NCI-H1105 treated with DMSO at 0.1 percent for 48 hours (cell line): ENCODE data around the gene NUP205.

Experiments
- DNase-seq: peaks from one replicate; lab custom pipeline; 2025; lab: John Stamatoyannopoulos, UW

The NUP205 gene

GRCh38 chr7:135539629-135540028 lies 18.1 kb upstream of the NUP205 start:
- no peak for DNase-seq

DNA sequence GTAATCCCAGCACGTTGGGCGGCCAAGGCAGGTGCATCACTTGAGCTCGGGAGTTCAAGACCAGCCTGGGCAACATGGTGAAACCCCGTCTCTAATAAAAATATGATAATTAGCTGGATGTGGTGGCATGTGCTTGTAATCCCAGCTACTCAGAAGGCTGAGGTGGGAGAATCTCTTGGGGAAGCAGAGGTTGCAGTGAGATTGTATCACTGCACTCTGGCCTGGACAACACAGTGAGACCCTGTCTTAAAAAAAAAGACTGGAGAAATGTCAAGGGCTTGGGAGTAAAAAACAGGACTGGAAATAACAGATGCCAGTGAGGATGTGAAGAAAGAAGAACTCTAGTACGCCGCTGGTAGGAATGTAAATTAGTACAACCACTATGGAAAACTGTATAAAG lies 16.7 kb upstream of the NUP205 start:
- no peak for DNase-seq

DNA sequence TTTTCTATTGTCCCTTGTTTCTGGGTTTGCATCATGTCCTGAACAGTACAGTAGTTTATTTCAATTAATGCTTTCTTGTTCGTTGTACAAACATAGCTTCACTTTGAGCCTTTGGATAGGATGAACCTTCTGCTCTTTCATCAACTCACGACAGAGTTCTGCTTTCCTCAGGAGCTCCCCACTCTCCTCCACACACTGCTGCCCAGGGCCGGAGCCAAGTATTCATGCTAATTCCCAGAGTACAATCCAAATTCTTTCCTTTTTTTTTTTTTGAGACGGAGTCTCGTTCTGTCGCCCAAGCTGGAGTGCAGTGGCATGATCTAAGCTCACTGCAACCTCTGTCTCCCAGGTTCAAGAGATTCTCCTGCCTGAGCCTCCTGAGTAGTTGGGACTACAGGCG lies 7.5 kb upstream of the NUP205 start:
- DNase-seq = no peak

- DNase-seq = no peak
Observed at GRCh38 chr7:135552148-135552547, 5.6 kb upstream of the NUP205 start.

- no peak for DNase-seq
Observed at GRCh38 chr7:135553346-135553745, 4.4 kb upstream of the NUP205 start.

GRCh38 chr7:135558337-135558767 lies 635 bp downstream of the NUP205 start:
- DNase-seq = peak; percentile 80

GRCh38 chr7:135558881-135559280 lies 1.2 kb downstream of the NUP205 start:
- DNase-seq = no peak

GRCh38 chr7:135560631-135561030 lies 2.9 kb downstream of the NUP205 start:
- DNase-seq = no peak

DNA sequence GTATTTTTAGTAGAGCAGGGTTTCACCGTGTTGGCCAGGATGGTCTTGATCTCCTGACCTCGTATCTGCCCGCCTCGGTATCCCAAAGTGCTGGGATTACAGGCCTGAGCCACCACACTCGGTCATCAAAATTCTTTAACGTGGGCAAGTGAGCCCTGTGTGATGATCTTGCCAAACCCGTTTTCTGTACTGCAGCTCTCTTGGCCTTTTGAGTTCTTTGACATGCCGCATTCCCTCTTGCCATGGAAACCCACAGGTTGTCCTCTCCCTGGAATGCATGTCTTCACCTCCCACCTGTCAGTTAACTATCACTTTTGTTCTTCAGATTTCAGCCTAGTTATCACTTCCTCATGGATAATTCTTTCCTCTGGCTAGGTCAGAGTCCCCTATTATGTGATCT lies 5.0 kb downstream of the NUP205 start:
- DNase-seq = no peak

DNA sequence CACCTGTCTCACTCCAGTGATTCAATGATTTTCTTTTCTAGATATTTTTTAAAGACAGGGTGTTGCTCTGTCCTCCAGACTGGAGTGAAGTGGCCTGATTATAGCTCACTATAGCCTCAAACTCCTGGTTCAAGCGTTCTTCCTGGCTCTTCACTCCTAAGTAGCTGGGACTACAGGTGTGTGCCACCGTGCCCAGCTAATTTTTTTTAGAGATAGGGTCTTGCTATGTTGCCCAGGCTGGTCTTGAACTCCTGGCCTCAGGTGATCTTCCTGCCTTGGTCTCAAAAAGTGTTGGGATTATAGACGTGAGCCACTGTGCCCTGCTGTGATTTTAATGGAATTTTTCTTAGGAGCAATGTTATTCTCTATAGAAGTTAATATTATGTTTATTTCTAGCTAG lies 14.1 kb downstream of the NUP205 start:
- no peak for DNase-seq

DNA sequence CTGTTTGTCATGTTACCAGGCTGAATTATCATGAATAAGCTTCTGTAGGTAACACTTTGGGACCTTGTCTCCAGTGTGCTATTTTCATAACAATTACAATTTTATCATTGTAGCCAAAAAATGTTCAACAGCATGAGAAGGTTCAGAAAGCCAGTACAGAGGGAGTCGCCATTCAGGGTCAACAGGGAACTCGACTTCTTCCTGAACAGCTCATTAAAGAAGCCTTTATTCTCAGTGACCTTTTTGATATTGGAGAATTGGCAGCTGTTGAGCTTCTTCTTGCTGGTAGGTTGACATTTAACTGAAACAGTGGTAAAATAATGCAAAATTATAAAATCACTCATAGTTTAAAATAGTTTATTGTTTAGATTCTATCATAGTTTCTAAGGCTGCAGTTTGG lies 15.8 kb downstream of the NUP205 start:
- DNase-seq = no peak

DNA sequence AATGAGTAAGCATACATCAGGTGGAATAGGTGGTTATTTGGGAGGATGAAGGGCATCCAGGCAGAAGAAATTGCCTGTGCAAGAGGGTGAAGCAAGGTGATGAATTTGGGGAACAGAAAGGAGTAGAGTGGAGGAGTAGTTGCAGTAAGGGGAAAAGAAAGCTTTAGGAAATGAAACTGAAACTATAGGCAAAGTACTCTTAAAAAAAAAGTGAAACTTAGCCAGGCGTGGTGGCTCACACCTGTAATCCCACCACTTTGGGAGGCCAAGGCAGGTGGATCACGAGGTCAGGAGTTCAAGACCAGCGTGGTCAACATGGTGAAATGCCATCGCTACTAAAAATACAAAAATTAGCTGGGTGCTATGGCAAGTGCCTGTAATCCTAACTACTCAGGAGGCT lies 17.6 kb downstream of the NUP205 start:
- DNase-seq = no peak

GRCh38 chr7:135578569-135578968 lies 20.9 kb downstream of the NUP205 start:
- DNase-seq = no peak

DNA sequence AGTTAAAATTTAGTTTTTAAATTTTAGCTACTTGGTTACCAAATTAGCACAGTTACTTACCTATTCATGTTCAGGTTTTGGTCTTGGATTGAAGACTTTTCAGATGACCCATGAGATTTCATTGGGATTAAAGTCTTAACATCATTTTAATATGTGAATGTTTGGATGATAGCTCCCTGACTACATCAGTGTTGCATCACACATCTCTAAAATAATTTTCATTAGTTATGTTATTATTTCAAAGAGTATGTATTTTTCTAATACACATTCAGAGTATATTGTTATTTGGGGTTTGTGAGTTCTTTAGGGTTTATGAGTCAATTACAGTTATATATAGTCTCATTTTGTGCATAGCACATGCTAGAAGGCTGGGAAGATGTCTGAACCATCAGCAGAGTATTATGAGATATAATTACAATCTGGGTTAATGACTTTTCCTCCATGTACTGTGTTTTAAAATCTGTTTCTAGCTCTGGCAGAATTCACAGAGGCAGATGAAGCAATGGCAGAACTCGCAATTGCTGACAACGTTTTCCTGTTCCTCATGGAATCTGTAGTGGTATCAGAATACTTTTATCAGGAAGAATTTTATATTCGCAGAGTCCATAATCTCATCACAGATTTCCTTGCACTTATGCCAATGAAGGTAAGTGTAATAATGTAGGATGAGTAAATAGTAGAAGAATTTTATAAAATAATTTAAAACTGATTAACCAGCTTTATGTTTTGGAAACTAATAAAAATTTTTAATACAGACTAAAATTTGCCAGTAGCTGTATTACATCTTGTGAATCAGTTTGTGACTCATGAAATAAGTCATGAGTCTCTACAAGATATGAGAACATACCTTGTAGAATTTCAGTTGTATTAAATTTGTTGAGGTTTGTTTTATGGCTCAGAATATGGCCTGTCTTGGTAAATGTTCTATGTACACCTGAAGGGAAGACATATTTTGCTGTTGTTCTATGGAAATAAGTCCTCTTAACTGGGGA lies 26.9 kb downstream of the NUP205 start:
- no peak for DNase-seq

DNA sequence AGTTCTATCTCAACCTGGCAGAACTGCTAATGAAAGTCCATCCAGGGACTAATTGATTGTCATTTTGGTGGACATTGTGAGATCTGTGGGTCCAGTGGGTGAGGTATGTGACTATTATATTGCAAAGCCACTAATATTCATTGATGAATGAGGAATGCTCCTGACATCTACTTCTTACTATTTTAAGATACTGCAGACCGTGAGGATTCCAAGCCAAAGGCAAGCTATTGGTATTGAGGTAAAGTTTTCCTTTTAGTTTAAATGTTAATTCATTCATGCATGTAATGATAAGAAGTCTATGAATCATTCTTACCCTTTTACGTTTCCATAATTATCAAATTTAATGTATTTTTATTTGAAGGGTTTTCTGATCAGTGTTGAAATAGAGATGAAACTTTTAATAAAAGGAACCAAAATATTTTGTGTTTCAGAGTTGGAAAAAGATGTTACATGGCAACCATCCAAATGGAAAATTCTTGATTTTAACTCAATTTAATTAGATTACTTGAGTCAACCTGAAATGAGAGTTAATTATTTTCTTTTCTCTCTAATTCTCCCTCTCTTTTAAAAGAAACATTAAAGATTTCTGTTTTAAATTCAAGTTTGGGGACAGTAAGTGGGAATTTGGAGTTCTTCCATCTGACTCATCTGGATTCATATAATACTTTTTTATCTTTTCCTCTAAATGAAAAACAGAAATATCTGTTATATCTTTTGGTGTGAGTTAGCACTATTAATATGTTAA lies 39.6 kb downstream of the NUP205 start:
- no peak for DNase-seq

- no peak for DNase-seq
Observed at GRCh38 chr7:135597926-135598305, 40.2 kb downstream of the NUP205 start.

GRCh38 chr7:135599471-135599870 lies 41.8 kb downstream of the NUP205 start:
- no peak for DNase-seq

GRCh38 chr7:135600226-135600625 lies 42.5 kb downstream of the NUP205 start:
- no peak for DNase-seq

- no peak for DNase-seq
Observed at GRCh38 chr7:135601182-135601581, 43.5 kb downstream of the NUP205 start.

DNA sequence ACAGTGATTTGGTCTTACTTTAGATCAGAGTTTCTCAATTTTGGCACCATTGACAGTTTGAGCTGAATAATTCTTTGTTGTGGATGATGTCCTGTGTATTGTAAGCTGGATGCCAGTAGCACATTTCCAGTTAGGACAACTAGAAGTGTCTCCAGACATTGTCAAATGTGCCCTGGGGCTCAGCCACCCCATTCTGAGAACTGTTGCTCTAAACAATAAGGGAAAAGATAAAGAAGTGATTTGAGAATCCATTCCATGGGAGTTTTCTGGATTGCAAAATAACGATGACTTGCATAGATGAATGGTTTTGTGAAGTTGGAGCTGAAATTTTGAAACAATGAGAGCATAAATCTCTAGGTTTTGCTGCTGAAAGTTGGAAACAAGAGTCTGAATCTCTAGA lies 44.6 kb downstream of the NUP205 start:
- DNase-seq = no peak

DNA sequence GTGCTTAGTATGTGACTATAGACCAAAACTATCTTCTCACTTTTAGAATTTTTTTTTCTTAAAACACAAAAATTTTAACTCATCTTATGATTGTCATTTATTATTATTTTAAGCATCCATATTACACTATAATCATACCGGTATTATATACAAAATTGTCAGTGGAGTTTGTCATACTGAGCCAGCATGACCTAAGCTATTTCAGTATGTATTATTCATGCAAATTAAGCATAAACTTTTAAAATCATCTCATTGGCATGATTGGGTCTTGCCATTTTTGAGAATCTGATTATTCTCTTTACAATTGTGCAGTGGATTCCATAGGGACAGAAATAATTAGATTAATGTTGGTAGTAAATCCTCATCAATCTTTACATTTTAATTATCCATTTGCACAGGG lies 58.4 kb downstream of the NUP205 start:
- DNase-seq = no peak

DNA sequence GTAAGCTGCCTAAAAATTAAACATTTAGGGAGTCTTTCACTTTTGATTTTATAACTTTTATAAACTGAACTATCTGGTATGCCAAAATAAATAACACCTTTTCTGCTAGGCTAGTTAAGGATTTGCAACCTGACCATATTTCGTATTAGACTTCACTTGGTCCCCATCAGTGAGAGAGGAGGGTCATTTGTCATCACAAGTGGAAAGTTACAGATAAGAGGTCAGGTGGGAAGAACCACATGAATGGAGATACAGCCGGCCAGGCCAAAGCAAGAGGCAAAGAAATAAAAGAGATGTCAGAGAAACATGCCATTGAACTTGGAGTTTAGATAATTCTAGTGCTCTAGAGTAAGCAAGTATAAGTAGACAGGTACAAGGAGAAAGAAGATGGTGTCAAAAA lies 60.1 kb downstream of the NUP205 start:
- DNase-seq = no peak

GRCh38 chr7:135618510-135618909 lies 60.8 kb downstream of the NUP205 start:
- no peak for DNase-seq
